Trophoblast cell (in vitro differentiated cells and primary cell): ENCODE results near the gene SGPP2.
"Not testable (repeated sequence)": the region's sequence is repeated elsewhere in the genome, so short reads cannot be mapped to it uniquely, and the experiment has no call there.

Source experiments
- DNase-seq, 2 donors: peaks; one replicate each; pipeline ENCODE4 v3.0.0-alpha.2; 2016
- H2AFZ ChIP-seq: 2 replicates; pipeline ENCODE4 v1.6.1; 2013; ENCODE audit warnings: low read length, moderate library complexity, mild to moderate bottlenecking; ENCODE audit not compliant: insufficient read depth, poor library complexity
- H2AK5ac ChIP-seq: 2 replicates; pipeline ENCODE4 v1.6.1; 2013; ENCODE audit warnings: mild to moderate bottlenecking, low read length
- H2BK120ac ChIP-seq: 2 replicates; pipeline ENCODE4 v1.6.1; 2013; ENCODE audit warnings: low read length, mild to moderate bottlenecking, moderate library complexity; ENCODE audit not compliant: insufficient read depth, poor library complexity
- H2BK12ac ChIP-seq: 2 replicates; pipeline ENCODE4 v1.6.1; 2013; ENCODE audit warnings: mild to moderate bottlenecking, low read length, moderate library complexity
- H2BK5ac ChIP-seq: 2 replicates; pipeline ENCODE4 v1.6.1; 2013; ENCODE audit warnings: low read length, low read depth, moderate library complexity, mild to moderate bottlenecking; ENCODE audit not compliant: poor library complexity
- H3K14ac ChIP-seq: 2 replicates; pipeline ENCODE4 v1.6.1; 2013; ENCODE audit warnings: mild to moderate bottlenecking, low read length
- H3K18ac ChIP-seq: 2 replicates; pipeline ENCODE4 v1.6.1; 2013; ENCODE audit warnings: mild to moderate bottlenecking, low read length
- H3K23ac ChIP-seq: 2 replicates; pipeline ENCODE4 v1.6.1; 2013; ENCODE audit warnings: low read length
- H3K27ac ChIP-seq: 2 replicates; pipeline ENCODE4 v1.5.1; 2013; ENCODE audit warnings: low read depth, mild to moderate bottlenecking, inconsistent platforms, low read length, moderate library complexity
- H3K27me3 ChIP-seq: 2 replicates; pipeline ENCODE4 v1.6.1; 2013; ENCODE audit warnings: inconsistent platforms, mild to moderate bottlenecking, low read length, moderate library complexity; ENCODE audit not compliant: insufficient read depth
- H3K36me3 ChIP-seq, 2 experiments: 1 replicate in 1 of 2; 2 replicates in 1 of 2; pipeline ENCODE4 v1.6.1; 2013; ENCODE audit warnings: low read length in 2 of 2, mild to moderate bottlenecking in 2 of 2, moderate library complexity in 1 of 2; ENCODE audit not compliant: insufficient read depth in 2 of 2, control insufficient read depth in 1 of 2
- H3K4ac ChIP-seq: 2 replicates; pipeline ENCODE4 v1.6.1; 2013; ENCODE audit warnings: low read depth, mild to moderate bottlenecking, low read length, moderate library complexity
- H3K4me1 ChIP-seq, 2 experiments: 1 replicate in 1 of 2; 2 replicates in 1 of 2; pipeline ENCODE4 v1.6.1; 2013; ENCODE audit warnings: low read length in 2 of 2, mild to moderate bottlenecking in 2 of 2, moderate library complexity in 1 of 2; ENCODE audit not compliant: insufficient read depth in 2 of 2, control insufficient read depth in 1 of 2
- H3K4me2 ChIP-seq: 2 replicates; pipeline ENCODE4 v1.6.1; 2013; ENCODE audit warnings: inconsistent platforms, mild to moderate bottlenecking, low read length, moderate library complexity
- H3K4me3 ChIP-seq: 2 replicates; pipeline ENCODE4 v1.5.1; 2013; ENCODE audit warnings: mild to moderate bottlenecking, low read depth, low read length, inconsistent platforms
- H3K79me1 ChIP-seq: one replicate; pipeline ENCODE4 v1.6.1; 2013; ENCODE audit warnings: low read length
- H3K79me2 ChIP-seq: 2 replicates; pipeline ENCODE4 v1.6.1; 2013; ENCODE audit warnings: low read length, mild to moderate bottlenecking; ENCODE audit not compliant: control insufficient read depth, insufficient read depth, poor library complexity
- H3K9ac ChIP-seq: 2 replicates; pipeline ENCODE4 v1.6.1; 2013; ENCODE audit warnings: mild to moderate bottlenecking, low read length
- H3K9me3 ChIP-seq: 2 replicates; pipeline ENCODE4 v1.6.1; 2013; ENCODE audit warnings: low read depth, mild to moderate bottlenecking, control low read depth, inconsistent platforms, low read length; ENCODE audit not compliant: insufficient read depth
- H4K12ac ChIP-seq: 2 replicates; pipeline ENCODE4 v1.6.1; 2013; ENCODE audit warnings: low read depth, mild to moderate bottlenecking, low read length, moderate library complexity
- H4K8ac ChIP-seq: 2 replicates; pipeline ENCODE4 v1.6.1; 2013; ENCODE audit warnings: low read depth, mild to moderate bottlenecking, low read length, moderate library complexity
- H4K91ac ChIP-seq: one replicate; pipeline ENCODE4 v1.6.1; 2013; ENCODE audit warnings: low read depth, mild to moderate bottlenecking, low read length, moderate library complexity
- whole genome bisulfite sequencing: extraction: QIAGEN DNeasy Blood & Tissue Kit; methylation state at CpG from one replicate; pipeline ENCODE4 v1.1.7; 2013; ENCODE audit warnings: missing lambda C conversion rate; ENCODE audit not compliant: insufficient read length, insufficient coverage; ENCODE audit errors: extremely low coverage; 5-methylcytosine and 5-hydroxymethylcytosine counted together

Gene SGPP2

DNA sequence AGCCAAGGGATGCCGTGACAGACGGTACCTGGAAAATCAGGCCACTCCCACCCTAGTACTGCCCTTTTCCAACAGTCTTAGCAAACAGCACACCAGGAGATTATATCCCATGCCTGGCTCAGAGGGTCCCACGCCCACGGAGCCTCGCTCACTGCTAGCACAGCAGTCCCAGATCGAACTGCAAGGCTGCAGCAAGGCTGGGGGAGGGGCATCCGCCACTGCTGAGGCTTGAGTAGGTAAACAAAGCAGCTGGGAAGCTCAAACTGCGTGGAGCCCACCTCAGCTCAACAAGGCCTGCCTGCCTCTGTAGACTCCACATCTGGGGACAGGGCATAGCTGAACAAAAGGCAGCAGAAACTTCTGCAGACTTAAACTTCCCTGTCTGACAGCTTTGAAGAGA, 160.2 kb downstream of the SGPP2 start:
- not testable (repeated sequence) for H2AFZ ChIP-seq, H2BK120ac ChIP-seq, H3K27ac ChIP-seq, H3K4me2 ChIP-seq, H2AK5ac ChIP-seq, H3K9ac ChIP-seq, H3K18ac ChIP-seq, H3K14ac ChIP-seq, H2BK5ac ChIP-seq, DNase-seq, H2BK12ac ChIP-seq, H3K79me1 ChIP-seq, H3K9me3 ChIP-seq, H3K23ac ChIP-seq, H3K4me3 ChIP-seq, H3K4ac ChIP-seq, H3K36me3 ChIP-seq, H3K27me3 ChIP-seq, H3K79me2 ChIP-seq, H4K8ac ChIP-seq, H4K91ac ChIP-seq, H3K4me1 ChIP-seq, H4K12ac ChIP-seq
- no CpG with 5 or more reads among the region's 8 CpGs for WGBS

DNA sequence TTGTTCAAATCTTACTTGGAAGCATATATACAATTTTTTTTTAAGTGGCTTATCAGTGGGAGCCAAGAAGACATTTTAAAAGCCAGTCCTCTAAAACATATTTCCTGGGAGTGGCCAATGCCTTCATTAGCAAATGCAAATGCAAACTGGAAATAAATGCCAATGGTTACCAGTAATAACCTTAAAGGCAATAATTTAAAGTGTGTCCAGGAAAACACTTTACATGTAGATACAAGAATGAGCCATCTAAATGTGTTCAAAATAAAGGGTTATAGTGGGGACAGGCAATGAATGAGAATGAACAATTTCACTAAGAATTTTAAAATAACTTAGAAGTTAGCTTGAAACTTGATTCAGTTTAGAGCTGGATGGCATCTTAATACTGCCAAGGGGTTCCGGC, 167.3 kb downstream of the SGPP2 start:
- H2AK5ac ChIP-seq = no peak overlapping the region
- no peak overlapping the region for H3K23ac ChIP-seq
- H4K8ac ChIP-seq = no peak overlapping the region
- no peak overlapping the region for H3K9ac ChIP-seq
- no CpG with 5 or more reads among the region's 1 CpG for WGBS
- H3K27ac ChIP-seq = no peak overlapping the region
- H4K12ac ChIP-seq = no peak overlapping the region
- H3K36me3 ChIP-seq = no peaks in the 10 kb centered on the region
- no peaks in the 10 kb centered on the region for H3K79me1 ChIP-seq
- no peak overlapping the region for H2AFZ ChIP-seq
- H3K4me2 ChIP-seq = no peak overlapping the region
- H3K18ac ChIP-seq = no peak overlapping the region
- no peaks in the 10 kb centered on the region for H3K27me3 ChIP-seq
- no peaks in the 10 kb centered on the region for H3K4me1 ChIP-seq
- no peak overlapping the region for H2BK120ac ChIP-seq
- H3K79me2 ChIP-seq = no peaks in the 10 kb centered on the region
- no peak overlapping the region for H4K91ac ChIP-seq
- H3K4me3 ChIP-seq = no peak overlapping the region
- no peak overlapping the region for H2BK12ac ChIP-seq
- no peaks in the 10 kb centered on the region for H3K9me3 ChIP-seq
- no peak overlapping the region for H3K14ac ChIP-seq
- no peak for DNase-seq
- H3K4ac ChIP-seq = no peak overlapping the region
- H2BK5ac ChIP-seq = no peak overlapping the region

- H4K91ac ChIP-seq = no peak overlapping the region
- no peak overlapping the region for H4K12ac ChIP-seq
- H4K8ac ChIP-seq = no peak overlapping the region
- no peak overlapping the region for H2AK5ac ChIP-seq
- H3K79me1 ChIP-seq = no peaks in the 10 kb centered on the region
- H3K23ac ChIP-seq = no peak overlapping the region
- H3K27me3 ChIP-seq = no peaks in the 10 kb centered on the region
- no peak overlapping the region for H3K4me2 ChIP-seq
- peak in 1 of 2 donors; percentile 9 for DNase-seq
- no peaks in the 10 kb centered on the region for H3K4me1 ChIP-seq
- WGBS = no CpG with 5 or more reads among the region's 2 CpGs
- no peak overlapping the region for H2BK120ac ChIP-seq
- no peak overlapping the region for H2AFZ ChIP-seq
- H3K18ac ChIP-seq = no peak overlapping the region
- H3K9me3 ChIP-seq = no peaks in the 10 kb centered on the region
- no peak overlapping the region for H3K4me3 ChIP-seq
- no peaks in the 10 kb centered on the region for H3K36me3 ChIP-seq
- H3K14ac ChIP-seq = no peak overlapping the region
- H3K79me2 ChIP-seq = no peaks in the 10 kb centered on the region
- H2BK12ac ChIP-seq = no peak overlapping the region
- no peak overlapping the region for H3K9ac ChIP-seq
- H3K27ac ChIP-seq = no peak overlapping the region
- H2BK5ac ChIP-seq = no peak overlapping the region
- no peak overlapping the region for H3K4ac ChIP-seq
Measured at GRCh38 chr2:222592176-222592575, 167.8 kb downstream of the SGPP2 start.

DNA sequence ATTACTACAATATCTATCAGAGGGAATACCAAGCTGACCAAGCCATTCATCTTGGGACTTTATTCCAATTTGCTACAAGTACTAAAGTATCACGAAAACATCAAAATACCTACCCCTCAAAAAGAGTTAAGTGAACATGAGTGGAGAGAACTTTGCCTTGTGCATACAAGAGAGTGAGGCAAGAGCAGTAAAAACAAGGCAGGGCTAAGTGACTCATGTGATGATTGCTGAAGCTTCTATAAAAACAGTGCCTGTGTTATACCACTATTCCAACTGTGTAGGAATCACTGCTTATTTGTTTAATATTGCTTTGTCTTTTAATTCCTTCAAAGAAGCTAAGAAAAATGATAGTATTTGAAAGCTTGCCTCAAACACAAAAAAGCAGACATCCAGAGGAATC, 170.3 kb downstream of the SGPP2 start:
- no peaks in the 10 kb centered on the region for H3K79me1 ChIP-seq

More for the DNA sequence above, 170.3 kb downstream of the SGPP2 start:
- Histone ChIP-seq H2AFZ (no peak overlapping the region), H4K91ac (no peak overlapping the region), H4K12ac (no peak overlapping the region), H4K8ac (no peak overlapping the region), H3K4ac (no peak overlapping the region), H3K23ac (no peak overlapping the region), H2BK12ac (no peak overlapping the region), H3K9ac (no peak overlapping the region), H2AK5ac (no peak overlapping the region), H2BK5ac (no peak overlapping the region), H3K4me2 (no peak overlapping the region), H3K36me3 (no peaks in the 10 kb centered on the region), H3K14ac (no peak overlapping the region), H3K9me3 (no peaks in the 10 kb centered on the region), H3K79me2 (no peaks in the 10 kb centered on the region), H3K4me1 (no peaks in the 10 kb centered on the region), H3K4me3 (no peak overlapping the region), H2BK120ac (no peak overlapping the region), H3K27me3 (no peaks in the 10 kb centered on the region), H3K18ac (no peak overlapping the region), H3K27ac (no peak overlapping the region)
- no CpG with 5 or more reads among the region's 1 CpG for WGBS
- peak in 1 of 2 donors; percentile 28 for DNase-seq
